ENCODE data around the gene STK31.
"Not testable (repeated sequence)": the region's sequence is repeated elsewhere in the genome, so short reads cannot be mapped to it uniquely, and the experiment has no call there.

STK31 gene

GRCh38 chr7:23852988-23853387 is 143.0 kb downstream of the STK31 start:
- Histone ChIP-seq H3K9me3 (ENCODE audit: severe bottlenecking) (no peaks in the 10 kb centered on the region), H3K27me3 (ENCODE audit: insufficient read depth, poor library complexity, severe bottlenecking) (peaks cover 3% of the 10 kb centered on the region), H3K27ac (ENCODE audit: poor library complexity, severe bottlenecking) (no peak overlapping the region), H3K36me3 (ENCODE audit: low read depth) (no peaks in the 10 kb centered on the region), H3K4me3 (ENCODE audit: severe bottlenecking) (no peak overlapping the region), H3K4me1 (ENCODE audit: insufficient read depth, poor library complexity, severe bottlenecking) (no peaks in the 10 kb centered on the region)
- ATAC-seq (ENCODE audit: low read depth) (no peak), DNase-seq (ENCODE audit: low spot score) (no peak)
- TF ChIP-seq, protein P1, sequence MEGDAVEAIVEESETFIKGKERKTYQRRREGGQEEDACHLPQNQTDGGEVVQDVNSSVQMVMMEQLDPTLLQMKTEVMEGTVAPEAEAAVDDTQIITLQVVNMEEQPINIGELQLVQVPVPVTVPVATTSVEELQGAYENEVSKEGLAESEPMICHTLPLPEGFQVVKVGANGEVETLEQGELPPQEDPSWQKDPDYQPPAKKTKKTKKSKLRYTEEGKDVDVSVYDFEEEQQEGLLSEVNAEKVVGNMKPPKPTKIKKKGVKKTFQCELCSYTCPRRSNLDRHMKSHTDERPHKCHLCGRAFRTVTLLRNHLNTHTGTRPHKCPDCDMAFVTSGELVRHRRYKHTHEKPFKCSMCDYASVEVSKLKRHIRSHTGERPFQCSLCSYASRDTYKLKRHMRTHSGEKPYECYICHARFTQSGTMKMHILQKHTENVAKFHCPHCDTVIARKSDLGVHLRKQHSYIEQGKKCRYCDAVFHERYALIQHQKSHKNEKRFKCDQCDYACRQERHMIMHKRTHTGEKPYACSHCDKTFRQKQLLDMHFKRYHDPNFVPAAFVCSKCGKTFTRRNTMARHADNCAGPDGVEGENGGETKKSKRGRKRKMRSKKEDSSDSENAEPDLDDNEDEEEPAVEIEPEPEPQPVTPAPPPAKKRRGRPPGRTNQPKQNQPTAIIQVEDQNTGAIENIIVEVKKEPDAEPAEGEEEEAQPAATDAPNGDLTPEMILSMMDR (IDR thresholded peaks at IDR 0.05; ENCODE audit: poor library complexity, severe bottlenecking), result no peak

DNA sequence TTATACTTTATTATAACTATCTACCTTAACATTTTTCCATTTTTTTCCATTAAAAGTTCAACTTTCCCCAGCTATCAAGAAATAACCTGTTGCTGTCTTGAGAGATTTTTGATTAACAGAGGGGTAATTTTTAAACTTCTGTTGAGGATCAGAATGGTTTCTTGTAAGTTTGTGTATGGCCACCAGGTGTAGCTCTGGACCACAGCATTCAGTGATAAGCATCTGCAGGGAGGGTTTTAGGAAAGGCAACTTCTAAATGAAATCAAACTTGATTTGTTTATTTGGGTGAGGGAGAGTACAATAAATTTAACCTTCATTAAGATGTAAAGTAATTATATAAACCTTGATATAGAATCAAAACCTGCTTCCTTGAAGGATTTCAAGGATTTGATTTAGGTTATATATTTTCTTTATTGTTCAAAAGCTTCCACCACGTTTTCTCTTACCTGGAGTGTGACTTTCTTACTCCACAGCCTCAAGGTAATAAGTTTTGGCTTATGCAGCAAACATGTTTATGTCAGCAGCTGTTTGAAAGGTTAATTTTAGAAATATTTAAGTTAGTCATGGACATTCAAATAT is 153.3 kb downstream of the STK31 start:
- DNase-seq (ENCODE audit: low spot score), result no peak

DNA sequence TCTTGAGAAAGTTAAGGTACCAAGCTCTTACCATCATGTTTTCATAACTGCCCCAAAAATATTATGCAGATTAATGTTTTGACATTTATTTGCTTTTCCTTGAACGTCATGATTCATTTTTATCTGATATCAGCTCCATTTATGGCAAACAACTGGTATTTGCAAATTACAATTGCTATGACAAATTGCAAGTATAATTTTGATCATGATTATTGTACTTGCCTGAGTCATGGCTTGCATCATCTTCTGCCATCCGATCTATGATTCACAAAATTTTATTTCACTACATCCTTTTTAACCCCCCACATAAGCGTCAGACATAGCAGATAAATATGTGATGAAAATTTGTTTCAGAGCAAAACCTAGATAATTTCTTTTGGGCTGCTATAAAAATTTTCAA is 155.0 kb downstream of the STK31 start:
- Histone ChIP-seq H3K27me3 (ENCODE audit: insufficient read depth, poor library complexity, severe bottlenecking) (no peaks in the 10 kb centered on the region), H3K4me3 (ENCODE audit: severe bottlenecking) (no peak overlapping the region), H3K27ac (ENCODE audit: poor library complexity, severe bottlenecking) (peak overlapping the region; percentile 46), H3K9me3 (ENCODE audit: severe bottlenecking) (no peaks in the 10 kb centered on the region), H3K36me3 (ENCODE audit: low read depth) (no peaks in the 10 kb centered on the region), H3K4me1 (ENCODE audit: insufficient read depth, poor library complexity, severe bottlenecking) (peaks cover 19% of the 10 kb centered on the region)
- peak; percentile 76 for ATAC-seq (ENCODE audit: low read depth)
- TF ChIP-seq, protein P1 (IDR thresholded peaks at IDR 0.05; ENCODE audit: poor library complexity, severe bottlenecking), result no peak
- no peak for DNase-seq (ENCODE audit: low spot score)

More for the DNA sequence above, 153.3 kb downstream of the STK31 start:
- Histone ChIP-seq H3K27ac (ENCODE audit: poor library complexity, severe bottlenecking) (no peak overlapping the region), H3K27me3 (ENCODE audit: insufficient read depth, poor library complexity, severe bottlenecking) (no peaks in the 10 kb centered on the region), H3K4me3 (ENCODE audit: severe bottlenecking) (no peak overlapping the region), H3K4me1 (ENCODE audit: insufficient read depth, poor library complexity, severe bottlenecking) (peaks cover 19% of the 10 kb centered on the region), H3K36me3 (ENCODE audit: low read depth) (no peaks in the 10 kb centered on the region), H3K9me3 (ENCODE audit: severe bottlenecking) (no peaks in the 10 kb centered on the region)
- TF ChIP-seq, protein P1 (IDR thresholded peaks at IDR 0.05; ENCODE audit: poor library complexity, severe bottlenecking), result peak; percentile 92
- peak; percentile 66; the same call in 2 of the 3 replicates for ATAC-seq (ENCODE audit: low read depth)

- ATAC-seq (ENCODE audit: low read depth) (no peak), DNase-seq (ENCODE audit: low spot score) (no peak)
- H3K4me1 ChIP-seq (ENCODE audit: insufficient read depth, poor library complexity, severe bottlenecking), result no peaks in the 10 kb centered on the region
- no peak overlapping the region for H3K4me3 ChIP-seq (ENCODE audit: severe bottlenecking)
- no peaks in the 10 kb centered on the region for H3K36me3 ChIP-seq (ENCODE audit: low read depth)
- H3K9me3 ChIP-seq (ENCODE audit: severe bottlenecking), result no peaks in the 10 kb centered on the region
- TF ChIP-seq, protein P1 (IDR thresholded peaks at IDR 0.05; ENCODE audit: poor library complexity, severe bottlenecking), result no peak
- H3K27me3 ChIP-seq (ENCODE audit: insufficient read depth, poor library complexity, severe bottlenecking), result no peaks in the 10 kb centered on the region
- H3K27ac ChIP-seq (ENCODE audit: poor library complexity, severe bottlenecking), result no peak overlapping the region
Measured at GRCh38 chr7:23873306-23873705, 163.3 kb downstream of the STK31 start.

- H3K36me3 ChIP-seq (ENCODE audit: low read depth); ATAC-seq (ENCODE audit: low read depth); H3K27ac ChIP-seq (ENCODE audit: poor library complexity, severe bottlenecking); DNase-seq (ENCODE audit: low spot score); H3K9me3 ChIP-seq (ENCODE audit: severe bottlenecking); H3K4me3 ChIP-seq (ENCODE audit: severe bottlenecking); H3K27me3 ChIP-seq (ENCODE audit: insufficient read depth, poor library complexity, severe bottlenecking); H3K4me1 ChIP-seq (ENCODE audit: insufficient read depth, poor library complexity, severe bottlenecking): not testable (repeated sequence)
Measured at GRCh38 chr7:23876526-23876925, 166.5 kb downstream of the STK31 start.

Measured in RWPE2 (cell line).